H1 (cell line): ENCODE data around the gene GGA1. TPM values are rescaled to one million over a fixed set of nuclear protein-coding genes. Genes with fewer than 3 reads are reported as not detected.

ENCODE experiments used
- CTCF ChIA-PET: fragments of 300-600 bp; sonication (Branson Sonifier 250); formaldehyde crosslinking; loops from one replicate; lab custom pipeline; 2021; ENCODE audit not compliant: partially characterized antibody; lab: Charles Lee
- POLR2A ChIA-PET: fragments of 300-600 bp; sonication (Branson Sonifier 250); formaldehyde crosslinking; loops from one replicate; lab custom pipeline; 2021; ENCODE audit warnings: inconsistent platforms; ENCODE audit not compliant: partially characterized antibody; lab: Charles Lee
- DNase-seq, 2 experiments: peaks; one replicate each; pipeline versions ENCODE4 v3.0.0 to v3.0.0-alpha.2; 2010 to 2022; ENCODE audit warnings: low spot score in 2 of 2, low read depth in 1 of 2, mixed read lengths in 1 of 2
- FAIRE-seq: peaks from 2 replicates; lab custom pipeline; 2011; peaks lifted over from hg19 to GRCh38; lab: Jason Lieb, UNC
- H2AFZ ChIP-seq: 2 replicates; pipeline ENCODE4 v1.8.1; 2012; ENCODE audit warnings: low read length, inconsistent platforms
- H2AK5ac ChIP-seq: 2 replicates; pipeline ENCODE4 v1.6.1; 2013; ENCODE audit warnings: low read depth, low read length
- H2BK120ac ChIP-seq: replicated peaks from 2 replicates; pipeline ENCODE3; 2013; ENCODE audit warnings: low read depth, low read length, inconsistent platforms
- H2BK12ac ChIP-seq: 2 replicates; pipeline ENCODE4 v1.6.1; 2013; ENCODE audit warnings: low read depth, low read length
- H2BK15ac ChIP-seq: 2 replicates; pipeline ENCODE4 v1.6.1; 2013; ENCODE audit warnings: low read length
- H2BK20ac ChIP-seq: 2 replicates; pipeline ENCODE4 v1.6.1; 2013; ENCODE audit warnings: low read length
- H2BK5ac ChIP-seq: 2 replicates; pipeline ENCODE4 v1.6.1; 2013; ENCODE audit warnings: low read depth, low read length
- H3K14ac ChIP-seq: 2 replicates; pipeline ENCODE4 v1.6.1; 2013; ENCODE audit warnings: inconsistent platforms; ENCODE audit not compliant: insufficient read length
- H3K18ac ChIP-seq: 2 replicates; pipeline ENCODE4 v1.6.1; 2013; ENCODE audit warnings: low read length; ENCODE audit errors: extremely low read depth
- H3K23ac ChIP-seq: 2 replicates; pipeline ENCODE4 v1.6.1; 2013; ENCODE audit warnings: inconsistent platforms; ENCODE audit not compliant: insufficient read length
- H3K23me2 ChIP-seq: 2 replicates; pipeline ENCODE4 v1.6.1; 2013; ENCODE audit warnings: low read depth, low read length
- H3K27ac ChIP-seq: 2 replicates; pipeline ENCODE4 v1.6.1; 2011; ENCODE audit warnings: low read depth, low read length, inconsistent platforms
- H3K27me3 ChIP-seq, 4 experiments: replicated peaks in 1 of 4; 1 replicate in 1 of 4; 2 replicates in 3 of 4; pipeline versions ENCODE4 v1.6.1 to v1.8.1; 2011 to 2013; ENCODE audit warnings: low read length in 3 of 4, mild to moderate bottlenecking in 3 of 4, inconsistent platforms in 2 of 4, mixed read lengths in 2 of 4, moderate library complexity in 1 of 4; ENCODE audit not compliant: control insufficient read depth in 3 of 4, insufficient read depth in 3 of 4; ENCODE audit errors: extremely low read depth in 1 of 4
- H3K36me3 ChIP-seq, 4 experiments: 2 replicates each; pipeline versions ENCODE4 v1.6.1 to v1.8.1; 2011 to 2013; ENCODE audit warnings: mild to moderate bottlenecking in 4 of 4, low read length in 3 of 4, moderate library complexity in 2 of 4, control low read depth in 1 of 4, inconsistent platforms in 1 of 4; ENCODE audit not compliant: insufficient read depth in 4 of 4, control insufficient read depth in 2 of 4
- H3K4ac ChIP-seq: replicated peaks from 2 replicates; pipeline ENCODE3; 2013; ENCODE audit warnings: low read length, low read depth, mixed read lengths, inconsistent platforms; ENCODE audit not compliant: insufficient read length
- H3K4me1 ChIP-seq, 4 experiments: replicated peaks in 1 of 4; 1 replicate in 1 of 4; 2 replicates in 3 of 4; pipeline versions ENCODE4 v1.6.1 to v1.8.1; 2011 to 2013; ENCODE audit warnings: low read length in 3 of 4, inconsistent platforms in 2 of 4, mixed read lengths in 1 of 4; ENCODE audit not compliant: insufficient read depth in 4 of 4, control insufficient read depth in 3 of 4
- H3K4me2 ChIP-seq, 2 experiments: 2 replicates each; pipeline versions ENCODE4 v1.6.1 to v1.8.1; 2011 to 2013; ENCODE audit warnings: low read depth in 2 of 2, low read length in 2 of 2, control low read depth in 1 of 2, inconsistent platforms in 1 of 2, mild to moderate bottlenecking in 1 of 2; ENCODE audit not compliant: insufficient read depth in 1 of 2
- H3K4me3 ChIP-seq, 4 experiments: fragments of 200-600, 300-600 bp in 1 of 4; sonication (generic), shearing (Covaris generic), sonication (Bioruptor Twin) in 1 of 4; 2 replicates each; pipeline versions ENCODE4 v1.5.1 to v1.8.1; 2011 to 2016; ENCODE audit warnings: low read length in 4 of 4, low read depth in 3 of 4, control low read depth in 2 of 4, inconsistent platforms in 2 of 4, mild to moderate bottlenecking in 2 of 4, mixed read lengths in 1 of 4, moderate library complexity in 1 of 4; ENCODE audit not compliant: insufficient read depth in 2 of 4; ENCODE audit errors: extremely low read depth in 1 of 4
- H3K56ac ChIP-seq: replicated peaks from 2 replicates; pipeline ENCODE3; 2013; ENCODE audit warnings: low read depth, mild to moderate bottlenecking, mixed read lengths, low read length, inconsistent platforms; ENCODE audit not compliant: insufficient read length
- H3K79me1 ChIP-seq: 2 replicates; pipeline ENCODE4 v1.6.1; 2013; ENCODE audit warnings: low read depth, low read length, control low read depth
- H3K79me2 ChIP-seq, 2 experiments: 2 replicates each; pipeline versions ENCODE4 v1.6.1 to v1.8.1; 2012 to 2013; ENCODE audit warnings: low read length in 2 of 2, mild to moderate bottlenecking in 2 of 2, inconsistent platforms in 1 of 2; ENCODE audit not compliant: insufficient read depth in 2 of 2, control insufficient read depth in 1 of 2
- H3K9ac ChIP-seq, 4 experiments: replicated peaks in 1 of 4; 1 replicate in 1 of 4; 2 replicates in 3 of 4; pipeline versions ENCODE4 v1.6.1 to v1.8.1; 2011 to 2013; ENCODE audit warnings: low read depth in 3 of 4, low read length in 3 of 4, control low read depth in 2 of 4, mild to moderate bottlenecking in 2 of 4, moderate library complexity in 2 of 4, inconsistent platforms in 1 of 4; ENCODE audit errors: extremely low read depth in 1 of 4
- H3K9me3 ChIP-seq, 2 experiments: 2 replicates each; pipeline versions ENCODE4 v1.6.1 to v1.8.1; 2012 to 2013; ENCODE audit warnings: mild to moderate bottlenecking in 2 of 2, moderate library complexity in 2 of 2, control low read depth in 1 of 2, inconsistent platforms in 1 of 2, low read depth in 1 of 2, low read length in 1 of 2, mixed read lengths in 1 of 2; ENCODE audit not compliant: insufficient read depth in 2 of 2
- H4K20me1 ChIP-seq, 2 experiments: replicated peaks in 1 of 2; 2 replicates each; pipeline versions ENCODE3 to v1.8.1; 2011 to 2013; ENCODE audit warnings: inconsistent platforms in 2 of 2, low read length in 2 of 2, mild to moderate bottlenecking in 1 of 2; ENCODE audit not compliant: insufficient read depth in 2 of 2, control insufficient read depth in 1 of 2
- H4K5ac ChIP-seq: 2 replicates; pipeline ENCODE4 v1.6.1; 2013; ENCODE audit warnings: low read length, low read depth, mixed read lengths, inconsistent platforms; ENCODE audit not compliant: insufficient read length
- H4K8ac ChIP-seq: 2 replicates; pipeline ENCODE4 v1.8.0; 2013; ENCODE audit warnings: mild to moderate bottlenecking, moderate library complexity, low read length, inconsistent platforms; ENCODE audit not compliant: insufficient read depth; ENCODE audit errors: extremely low read depth
- H4K91ac ChIP-seq: replicated peaks from 2 replicates; pipeline ENCODE3; 2013; ENCODE audit warnings: low read length, mixed read lengths, inconsistent platforms; ENCODE audit not compliant: insufficient read length
- EGR1 ChIP-seq: IDR thresholded peaks from 2 replicates; pipeline ENCODE4 v1.6.1; 2011; ENCODE audit warnings: low read depth, low read length, borderline replicate concordance
- EZH2 ChIP-seq: fragments of 200-600 bp; sonication (generic); IDR thresholded peaks from 2 replicates; pipeline ENCODE4 v1.7.1; 2012; ENCODE audit warnings: low read depth, mild to moderate bottlenecking, moderate library complexity, low read length, inconsistent platforms; ENCODE audit not compliant: severe bottlenecking
- HDAC6 ChIP-seq: IDR thresholded peaks from one replicate; pipeline ENCODE4 v1.7.1; 2012; ENCODE audit warnings: low read depth, mild to moderate bottlenecking, inconsistent platforms, low read length, moderate library complexity
- RBBP5 ChIP-seq: IDR thresholded peaks from 2 replicates; pipeline ENCODE4 v1.7.1; 2012; ENCODE audit warnings: low read depth, mild to moderate bottlenecking, inconsistent platforms, low read length, moderate library complexity, borderline replicate concordance
- RNF2 ChIP-seq: fragments of 200-900, 300-1000 bp; sonication (generic); IDR thresholded peaks from 2 replicates; pipeline ENCODE4 v1.7.1; 2016; ENCODE audit warnings: borderline replicate concordance, low read depth, mild to moderate bottlenecking, antibody characterized with exemption, low read length; ENCODE audit not compliant: poor library complexity, severe bottlenecking; ENCODE audit errors: missing control alignments
- TEAD4 ChIP-seq: IDR thresholded peaks from 2 replicates; pipeline ENCODE4 v1.6.1; 2012; ENCODE audit warnings: low read depth, low read length, inconsistent platforms, mixed read lengths
- WGBS, 2 experiments: shearing (Covaris generic) in 1 of 2; methylation state at CpG; one replicate each; pipeline versions ENCODE4 v1.1.6 to v1.1.7; 2013 to 2015; ENCODE audit warnings: low lambda C conversion rate in 2 of 2, mixed read lengths in 2 of 2, inconsistent platforms in 1 of 2, low coverage in 1 of 2, missing lambda C conversion rate in 1 of 2; ENCODE audit not compliant: insufficient replicate concordance in 2 of 2, insufficient coverage in 1 of 2, insufficient read length in 1 of 2; ENCODE audit errors: extremely low coverage in 1 of 2, missing lambda C conversion rate in 1 of 2; 5-methylcytosine and 5-hydroxymethylcytosine counted together
- polyA plus RNA-seq, 7 experiments: library from polyadenylated mRNA; depleted of rRNA in 3 of 7; stranded (reverse) in 5 of 7; unstranded in 2 of 7; fragments of >200 nt in 5 of 7; fragments of 200-250 nt in 2 of 7; gene quantifications; 1 replicate in 5 of 7; 2 replicates in 1 of 7; 4 replicates in 1 of 7; pipeline versions ENCODE4 v1.2.1 to v1.2.3, GENCODE V29; 2011 to 2013; ENCODE audit warnings: missing spikeins in 2 of 7, mixed read lengths in 2 of 7
- total RNA-seq: library from RNA; stranded (reverse); fragmentation: NEBNext Ultra II Directional; extraction: Animal tissue kit (Norgen Biotek cat#: 25700); gene quantifications from 2 replicates; pipeline ENCODE4 v1.2.1, GENCODE V29; 2021

Gene GGA1
- total and polyA plus RNA-seq, 2 of the 8 experiments (the other 6 are each of a cell fraction or from before 2014, with no cell fraction given) = 49.3 to 57.2 TPM

DNA sequence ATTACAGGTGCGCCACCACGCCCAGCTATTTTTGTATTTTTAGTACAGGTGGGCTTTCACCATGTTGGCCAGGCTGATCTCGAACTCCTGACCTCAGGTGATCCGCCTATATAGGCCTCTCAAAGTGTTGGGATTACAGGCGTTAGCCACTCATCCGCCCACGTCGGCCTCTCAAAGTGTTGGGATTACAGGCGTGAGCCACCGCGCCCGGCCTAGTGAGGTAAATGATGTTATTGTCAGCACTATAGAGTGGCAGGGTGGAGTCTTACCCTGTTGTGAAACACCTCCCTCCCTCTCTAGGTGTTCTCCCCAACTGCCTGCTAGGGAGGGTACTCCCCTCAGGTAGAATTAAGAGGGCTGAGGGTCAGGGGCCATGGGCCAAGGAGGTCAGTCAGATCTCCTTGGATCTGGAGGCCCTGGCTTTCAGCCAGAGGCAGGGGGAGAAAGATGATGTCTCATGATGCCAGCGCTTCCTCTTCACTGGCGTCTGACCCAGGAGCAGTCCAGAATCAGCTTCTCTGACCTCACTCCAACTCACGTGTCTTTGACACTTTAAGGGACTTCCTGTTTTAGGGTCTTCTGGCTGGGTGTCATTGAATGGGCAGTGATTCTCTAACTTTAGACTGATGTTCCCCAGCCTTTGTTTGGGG, 2.0 kb downstream of the GGA1 start:
- no peak overlapping the region for H4K5ac ChIP-seq
- H3K9me3 ChIP-seq = no peaks in the 10 kb centered on the region
- peaks cover 0 to 8% (median 6%) of the 10 kb centered on the region in 4 experiments; a peak in 6 of 7 replicates for H3K4me1 ChIP-seq
- WGBS, 2 experiments = 92% methylated on average over 15 of the region's 15 CpGs; no CpG with 5 or more reads in 1 of the 2 experiments
- no peaks in the 10 kb centered on the region for H4K20me1 ChIP-seq
- no peaks in the 10 kb centered on the region for H3K27me3 ChIP-seq
- FAIRE-seq (no peak), DNase-seq (no peak)
- no peak overlapping the region for H3K4ac ChIP-seq
- peaks cover 0 to 11% of the 10 kb centered on the region in 2 experiments; a peak in 1 of 4 replicates for H3K79me2 ChIP-seq
- H3K18ac ChIP-seq = no peak overlapping the region
- H3K23ac ChIP-seq = no peak overlapping the region
- H2BK5ac ChIP-seq = no peak overlapping the region
- POLR2A ChIA-PET = interaction anchor here (1.1 to 7.8 kb wide), 8 partner anchors 8 to 117 kb away, joined by 3 to 63 read pairs (median 8); partner anchors contain the start of gene LGALS1
- H3K56ac ChIP-seq = no peak overlapping the region
- no peak overlapping the region for H3K9ac ChIP-seq
- H4K8ac ChIP-seq = no peak overlapping the region
- H2AFZ ChIP-seq = no peak overlapping the region
- no peak overlapping the region for H3K4me3 ChIP-seq
- H2BK15ac ChIP-seq = no peak overlapping the region
- H4K91ac ChIP-seq = no peak overlapping the region
- 0 out of 2 replicates have a peak, but pooled peaks cover 7% of the 10 kb centered on the region for H3K79me1 ChIP-seq
- no peak overlapping the region for H2BK20ac ChIP-seq
- no peak overlapping the region for H3K14ac ChIP-seq
- no peak overlapping the region for H2BK120ac ChIP-seq
- no peak overlapping the region for H2BK12ac ChIP-seq
- H3K27ac ChIP-seq = no peak overlapping the region
- H2AK5ac ChIP-seq = no peak overlapping the region
- peaks cover 13% of the 10 kb centered on the region for H3K23me2 ChIP-seq
- H3K36me3 ChIP-seq = peaks cover 0 to 5% (median 1%) of the 10 kb centered on the region in 4 experiments; a peak in 4 of 8 replicates
- peak overlapping the region in 1 of 2 experiments; percentile 54; a peak in 1 of 4 replicates for H3K4me2 ChIP-seq
- CTCF ChIA-PET = interaction anchor here (0.8 to 2.7 kb wide), 4 partner anchors 16 to 43 kb away, joined by 3 to 11 read pairs (median 4); no protein-coding TSS in a partner anchor
- TF ChIP-seq EGR1 (no peak), EZH2 (no peak), RNF2 (no peak), HDAC6 (no peak), RBBP5 (no peak), TEAD4 (no peak)
